OCI-LY1 (cell line): ENCODE data around the gene ZP2.

Experiments used
- H2AFZ ChIP-seq: fragments of 200-600 bp; sonication (generic), shearing (Covaris generic); 2 replicates; pipeline ENCODE4 v1.6.0; 2014; ENCODE audit warnings: antibody characterized with exemption, mild to moderate bottlenecking, low read length
- H3F3A ChIP-seq: fragments of 200-600 bp; sonication (generic), shearing (Covaris generic); 2 replicates; pipeline ENCODE4 v1.6.0; 2014; ENCODE audit warnings: mild to moderate bottlenecking, antibody characterized with exemption, low read length, moderate library complexity; ENCODE audit not compliant: insufficient read depth
- H3K27ac ChIP-seq: fragments of 200-600 bp; sonication (generic); 2 replicates; pipeline ENCODE4 v1.5.1; 2014; ENCODE audit warnings: low read length, mixed run types, mild to moderate bottlenecking, low read depth; ENCODE audit not compliant: poor library complexity, severe bottlenecking
- H3K27me3 ChIP-seq: fragments of 200-600 bp; sonication (generic); 2 replicates; pipeline ENCODE4 v1.6.0; 2014; ENCODE audit warnings: antibody characterized with exemption, mild to moderate bottlenecking, low read length, moderate library complexity; ENCODE audit not compliant: insufficient read depth
- H3K36me3 ChIP-seq: fragments of 200-600 bp; sonication (generic); 2 replicates; pipeline ENCODE4 v1.6.1; 2014; ENCODE audit warnings: mild to moderate bottlenecking, antibody characterized with exemption, low read length, moderate library complexity, mixed read lengths; ENCODE audit not compliant: insufficient read depth
- H3K4me1 ChIP-seq: fragments of 200-600 bp; sonication (generic); 2 replicates; pipeline ENCODE4 v1.5.1; 2014; ENCODE audit warnings: mild to moderate bottlenecking, low read length, moderate library complexity; ENCODE audit not compliant: insufficient read depth, severe bottlenecking
- H3K4me2 ChIP-seq: fragments of 200-600 bp; sonication (generic), shearing (Covaris generic); 2 replicates; pipeline ENCODE4 v1.6.1; 2014; ENCODE audit warnings: low read length
- H3K4me3 ChIP-seq: fragments of 200-600 bp; sonication (generic); 2 replicates; pipeline ENCODE4 v1.5.1; 2014; ENCODE audit warnings: low read length, low read depth, mild to moderate bottlenecking, mixed read lengths; ENCODE audit not compliant: poor library complexity, severe bottlenecking
- H3K79me2 ChIP-seq: fragments of 200-600 bp; shearing (Covaris generic); 2 replicates; pipeline ENCODE4 v1.6.1; 2016; ENCODE audit warnings: mixed run types, low read length, mixed read lengths; ENCODE audit not compliant: insufficient read depth
- H3K9ac ChIP-seq: fragments of 200-600 bp; sonication (generic), shearing (Covaris generic); 2 replicates; pipeline ENCODE4 v1.6.1; 2014; ENCODE audit warnings: mild to moderate bottlenecking, low read length, mixed read lengths
- H3K9me2 ChIP-seq: fragments of 200-600 bp; sonication (generic), shearing (Covaris generic); 2 replicates; pipeline ENCODE4 v1.6.1; 2014; ENCODE audit warnings: low read depth, mild to moderate bottlenecking, low read length, mixed read lengths
- H3K9me3 ChIP-seq: fragments of 200-600 bp; shearing (Covaris generic); 2 replicates; pipeline ENCODE4 v1.6.1; 2014; ENCODE audit warnings: low read length, mixed read lengths
- H4K20me1 ChIP-seq: fragments of 200-600 bp; sonication (generic), shearing (Covaris generic); 2 replicates; pipeline ENCODE4 v1.6.0; 2016; ENCODE audit warnings: mild to moderate bottlenecking, low read length; ENCODE audit not compliant: insufficient read depth
- CTCF ChIP-seq: fragments of 200-600 bp; sonication (generic), shearing (Covaris generic); IDR thresholded peaks from 2 replicates; pipeline ENCODE4 v1.5.1; 2017; ENCODE audit warnings: mild to moderate bottlenecking, antibody characterized with exemption, low read length, moderate library complexity, mixed read lengths
- EZH2 ChIP-seq: fragments of 200-600 bp; sonication (generic), shearing (Covaris generic); IDR thresholded peaks from 2 replicates; pipeline ENCODE4 v1.8.0; 2017; ENCODE audit warnings: borderline replicate concordance, mixed run types, mild to moderate bottlenecking, antibody characterized with exemption, low read length, moderate library complexity, mixed read lengths

ZP2 gene

GRCh38 chr16:21217121-21217520 is 5.7 kb upstream of the ZP2 start:
- Histone ChIP-seq H3K4me2 (no peak overlapping the region), H3K4me1 (no peaks in the 10 kb centered on the region), H3K36me3 (no peaks in the 10 kb centered on the region), H3K9me2 (no peaks in the 10 kb centered on the region), H3K27ac (no peak overlapping the region), H3K9me3 (no peaks in the 10 kb centered on the region), H2AFZ (no peak overlapping the region), H4K20me1 (no peaks in the 10 kb centered on the region), H3F3A (no peaks in the 10 kb centered on the region), H3K79me2 (no peaks in the 10 kb centered on the region), H3K27me3 (peaks cover 7% of the 10 kb centered on the region; the same call in 1 of the 2 replicates), H3K9ac (no peak overlapping the region), H3K4me3 (no peak overlapping the region)
- TF ChIP-seq CTCF = no peak
- TF ChIP-seq EZH2 = no peak

GRCh38 chr16:21214086-21214485 is 2.7 kb upstream of the ZP2 start:
- peaks cover 7% of the 10 kb centered on the region; the same call in 1 of the 2 replicates for H3K27me3 ChIP-seq
- no peaks in the 10 kb centered on the region for H3F3A ChIP-seq
- no peak overlapping the region for H3K9ac ChIP-seq
- H3K9me3 ChIP-seq = no peaks in the 10 kb centered on the region
- H3K4me3 ChIP-seq = no peak overlapping the region
- no peak overlapping the region for H2AFZ ChIP-seq
- H3K9me2 ChIP-seq = no peaks in the 10 kb centered on the region
- no peaks in the 10 kb centered on the region for H4K20me1 ChIP-seq
- H3K4me1 ChIP-seq = no peaks in the 10 kb centered on the region
- H3K36me3 ChIP-seq = no peaks in the 10 kb centered on the region
- H3K79me2 ChIP-seq = no peaks in the 10 kb centered on the region
- no peak overlapping the region for H3K27ac ChIP-seq
- TF ChIP-seq EZH2 = no peak
- H3K4me2 ChIP-seq = no peak overlapping the region

- TF ChIP-seq CTCF (no peak), EZH2 (no peak)
- no peaks in the 10 kb centered on the region for H3K9me3 ChIP-seq
- no peak overlapping the region for H3K4me2 ChIP-seq
- no peaks in the 10 kb centered on the region for H3K4me1 ChIP-seq
- no peak overlapping the region for H3K27ac ChIP-seq
- no peaks in the 10 kb centered on the region for H3K9me2 ChIP-seq
- H3K27me3 ChIP-seq = no peaks in the 10 kb centered on the region; the same call in 1 of the 2 replicates
- H2AFZ ChIP-seq = no peak overlapping the region
- no peak overlapping the region for H3K9ac ChIP-seq
- no peaks in the 10 kb centered on the region for H3K36me3 ChIP-seq
- no peaks in the 10 kb centered on the region for H3K79me2 ChIP-seq
- H3K4me3 ChIP-seq = no peak overlapping the region
- no peaks in the 10 kb centered on the region for H3F3A ChIP-seq
- no peaks in the 10 kb centered on the region for H4K20me1 ChIP-seq
These were observed 2.7 kb downstream of the ZP2 start for GRCh38 chr16:21208446-21209230.

GRCh38 chr16:21206550-21206949 is 4.8 kb downstream of the ZP2 start:
- Histone ChIP-seq H3K9ac (no peak overlapping the region), H3K79me2 (no peaks in the 10 kb centered on the region), H3K27me3 (no peaks in the 10 kb centered on the region; the same call in 1 of the 2 replicates), H4K20me1 (no peaks in the 10 kb centered on the region), H3K27ac (no peak overlapping the region), H2AFZ (no peak overlapping the region), H3K4me1 (no peaks in the 10 kb centered on the region), H3K4me3 (no peak overlapping the region), H3K36me3 (no peaks in the 10 kb centered on the region), H3K9me3 (no peaks in the 10 kb centered on the region), H3K4me2 (no peak overlapping the region), H3F3A (no peaks in the 10 kb centered on the region), H3K9me2 (no peaks in the 10 kb centered on the region)
- no peak for TF ChIP-seq EZH2
- TF ChIP-seq CTCF = no peak
